HepG2 (cell line): ENCODE measurements around the gene TMEM144. TPM values are rescaled to one million over a fixed set of nuclear protein-coding genes. Genes with fewer than 3 reads are reported as not detected.

Source experiments
- HCFC1 ChIP-seq: fragments of 150-350 bp; IDR thresholded peaks from 2 replicates; pipeline ENCODE4 v1.6.1; 2014; ENCODE audit warnings: low read depth, low read length
- HMGXB4 ChIP-seq, 2 experiments: sonication (generic) in 1 of 2; formaldehyde crosslinking in 1 of 2; IDR thresholded peaks; 2 replicates each; pipeline versions ENCODE4 v1.4.0 to v1.6.1; 2018 to 2020; ENCODE audit warnings: missing genetic modification reagents in 2 of 2, borderline replicate concordance in 1 of 2, low read depth in 1 of 2, mild to moderate bottlenecking in 1 of 2, missing biosample characterization in 1 of 2
- TIGD3 ChIP-seq: sonication (generic); formaldehyde crosslinking; IDR thresholded peaks from 2 replicates; pipeline ENCODE4 v1.5.1; 2020; ENCODE audit warnings: mild to moderate bottlenecking, missing genetic modification reagents, borderline replicate concordance
- ZNF577 ChIP-seq: sonication (generic); formaldehyde crosslinking; IDR thresholded peaks from 2 replicates; pipeline ENCODE4 v1.4.0; 2020; ENCODE audit warnings: mild to moderate bottlenecking, low read depth, missing genetic modification reagents, borderline replicate concordance
- polyA plus RNA-seq, 8 experiments: library from polyadenylated mRNA; depleted of rRNA in 3 of 8; stranded (reverse) in 7 of 8; unstranded in 1 of 8; fragments of >200 nt; fragmentation: Illumina TruSeq in 4 of 8; extraction: Trizol in 4 of 8; gene quantifications; 2 replicates each; pipeline versions ENCODE4 v1.2.1 to v1.2.3, GENCODE V29; 2011 to 2016; ENCODE audit warnings: low read depth in 4 of 8, missing spikeins in 1 of 8, mixed read lengths in 1 of 8; ENCODE audit not compliant: insufficient read depth in 1 of 8
- total RNA-seq, 5 experiments: library from RNA; depleted of rRNA; stranded (reverse); fragments of >200 nt; fragmentation: Illumina TruSeq; extraction: Trizol; gene quantifications; 2 replicates each; pipeline ENCODE4 v1.2.3, GENCODE V29; 2016; ENCODE audit warnings: low read depth in 1 of 5
- TF ChIP-seq, protein P1 (sequence below): sonication (generic); formaldehyde crosslinking; IDR thresholded peaks from 2 replicates; pipeline ENCODE4 v1.5.0; 2020; ENCODE audit warnings: missing genetic modification reagents
- TF ChIP-seq, protein P2 (sequence below): sonication (generic); formaldehyde crosslinking; IDR thresholded peaks from 2 replicates; pipeline ENCODE4 v1.5.0; 2020; ENCODE audit warnings: mild to moderate bottlenecking, missing genetic modification reagents, borderline replicate concordance
- TF ChIP-seq, protein P3 (sequence below): sonication (generic); formaldehyde crosslinking; IDR thresholded peaks from 2 replicates; pipeline ENCODE4 v1.8.1; 2023; ENCODE audit warnings: mild to moderate bottlenecking, missing genetic modification reagents, borderline replicate concordance

Gene TMEM144
- total and polyA plus RNA-seq, 2 of the 13 experiments (the other 11 are each of a cell fraction or from before 2014, with no cell fraction given), result 10.9 to 12.3 TPM

GRCh38 chr4:158202481-158202880 is 7.8 kb upstream of the TMEM144 start (continued):
- TF ChIP-seq, protein P1, sequence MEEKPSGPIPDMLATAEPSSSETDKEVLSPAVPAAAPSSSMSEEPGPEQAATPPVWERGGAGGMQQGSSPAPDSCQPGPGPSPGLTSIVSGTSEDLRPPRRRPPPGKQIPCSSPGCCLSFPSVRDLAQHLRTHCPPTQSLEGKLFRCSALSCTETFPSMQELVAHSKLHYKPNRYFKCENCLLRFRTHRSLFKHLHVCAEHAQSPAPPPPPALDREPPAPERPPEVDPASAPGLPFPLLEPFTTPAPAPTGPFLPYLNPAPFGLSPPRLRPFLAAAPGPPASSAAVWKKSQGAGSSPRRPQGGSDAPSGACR (CRISPR knock-in tag), result no peak
- TF ChIP-seq, protein P2, sequence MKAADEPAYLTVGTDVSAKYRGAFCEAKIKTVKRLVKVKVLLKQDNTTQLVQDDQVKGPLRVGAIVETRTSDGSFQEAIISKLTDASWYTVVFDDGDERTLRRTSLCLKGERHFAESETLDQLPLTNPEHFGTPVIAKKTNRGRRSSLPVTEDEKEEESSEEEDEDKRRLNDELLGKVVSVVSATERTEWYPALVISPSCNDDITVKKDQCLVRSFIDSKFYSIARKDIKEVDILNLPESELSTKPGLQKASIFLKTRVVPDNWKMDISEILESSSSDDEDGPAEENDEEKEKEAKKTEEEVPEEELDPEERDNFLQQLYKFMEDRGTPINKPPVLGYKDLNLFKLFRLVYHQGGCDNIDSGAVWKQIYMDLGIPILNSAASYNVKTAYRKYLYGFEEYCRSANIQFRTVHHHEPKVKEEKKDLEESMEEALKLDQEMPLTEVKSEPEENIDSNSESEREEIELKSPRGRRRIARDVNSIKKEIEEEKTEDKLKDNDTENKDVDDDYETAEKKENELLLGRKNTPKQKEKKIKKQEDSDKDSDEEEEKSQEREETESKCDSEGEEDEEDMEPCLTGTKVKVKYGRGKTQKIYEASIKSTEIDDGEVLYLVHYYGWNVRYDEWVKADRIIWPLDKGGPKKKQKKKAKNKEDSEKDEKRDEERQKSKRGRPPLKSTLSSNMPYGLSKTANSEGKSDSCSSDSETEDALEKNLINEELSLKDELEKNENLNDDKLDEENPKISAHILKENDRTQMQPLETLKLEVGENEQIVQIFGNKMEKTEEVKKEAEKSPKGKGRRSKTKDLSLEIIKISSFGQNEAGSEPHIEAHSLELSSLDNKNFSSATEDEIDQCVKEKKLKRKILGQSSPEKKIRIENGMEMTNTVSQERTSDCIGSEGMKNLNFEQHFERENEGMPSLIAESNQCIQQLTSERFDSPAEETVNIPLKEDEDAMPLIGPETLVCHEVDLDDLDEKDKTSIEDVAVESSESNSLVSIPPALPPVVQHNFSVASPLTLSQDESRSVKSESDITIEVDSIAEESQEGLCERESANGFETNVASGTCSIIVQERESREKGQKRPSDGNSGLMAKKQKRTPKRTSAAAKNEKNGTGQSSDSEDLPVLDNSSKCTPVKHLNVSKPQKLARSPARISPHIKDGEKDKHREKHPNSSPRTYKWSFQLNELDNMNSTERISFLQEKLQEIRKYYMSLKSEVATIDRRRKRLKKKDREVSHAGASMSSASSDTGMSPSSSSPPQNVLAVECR, result no peak
- TF ChIP-seq, protein P3, sequence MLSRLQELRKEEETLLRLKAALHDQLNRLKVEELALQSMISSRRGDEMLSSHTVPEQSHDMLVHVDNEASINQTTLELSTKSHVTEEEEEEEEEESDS (CRISPR knock-in tag), result no peak
- TF ChIP-seq ZNF577 (CRISPR knock-in tag) (no peak), TIGD3 (CRISPR knock-in tag) (no peak), HCFC1 (no peak), HMGXB4 (CRISPR knock-in tag; IDR thresholded peaks at IDR 0.05; ENCODE audit: borderline replicate concordance in 1 of 2, low read depth in 1 of 2) (no peak)
